Esophagus muscularis mucosa (tissue), 4 donors: ENCODE results near the gene GPR137B. TPM values are rescaled to one million over a fixed set of nuclear protein-coding genes. Genes with fewer than 3 reads are reported as not detected.

Source experiments
- DNase-seq: peaks from one replicate; pipeline ENCODE4 v3.0.0-alpha.2; 2017; ENCODE audit errors: extremely low spot score
- H3K27ac ChIP-seq, 4 donors: fragments of 200-600 bp; sonication (generic); replicated peaks in 1 of 4; 1 replicate in 3 of 4; 2 replicates in 1 of 4; pipeline ENCODE4 v1.5.1; 2016 to 2019; ENCODE audit warnings: mild to moderate bottlenecking in 1 of 4
- H3K27me3 ChIP-seq, 4 donors: fragments of 200-600 bp; sonication (generic); one replicate each; pipeline versions ENCODE4 v1.5.1 to v1.6.0; 2016 to 2019
- H3K36me3 ChIP-seq, 4 donors: fragments of 200-600 bp; sonication (generic); one replicate each; pipeline ENCODE4 v1.5.1; 2016 to 2019
- H3K4me1 ChIP-seq, 4 donors: fragments of 200-600 bp; sonication (generic); one replicate each; pipeline ENCODE4 v1.5.1; 2016 to 2019
- H3K4me3 ChIP-seq, 4 donors: fragments of 200-600 bp; sonication (generic); 1 replicate in 2 of 4; 2 replicates in 2 of 4; pipeline ENCODE4 v1.5.1; 2016 to 2019; ENCODE audit warnings: mild to moderate bottlenecking in 4 of 4, moderate library complexity in 1 of 4
- H3K9me3 ChIP-seq, 4 donors: fragments of 200-600 bp; sonication (generic); 1 replicate in 3 of 4; 2 replicates in 1 of 4; pipeline ENCODE4 v1.5.1; 2016 to 2019
- CTCF ChIP-seq, 3 experiments: fragments of 200-600 bp in 2 of 3; fragments of 450-650 bp in 1 of 3; sonication (generic) in 2 of 3; IDR thresholded peaks; one replicate each; pipeline ENCODE4 v1.5.1; 2017 to 2019; ENCODE audit warnings: antibody characterized with exemption in 3 of 3, mild to moderate bottlenecking in 2 of 3, moderate library complexity in 1 of 3
- EP300 ChIP-seq: sonication (generic); formaldehyde crosslinking; IDR thresholded peaks from one replicate; pipeline ENCODE4 v1.6.1; 2017; ENCODE audit warnings: antibody characterized with exemption
- POLR2A ChIP-seq: fragments of 450-650 bp; IDR thresholded peaks from one replicate; pipeline ENCODE4 v1.6.1; 2017; ENCODE audit warnings: antibody characterized with exemption, moderate library complexity, mild to moderate bottlenecking, low read depth
- POLR2AphosphoS5 ChIP-seq, 2 donors: sonication (generic); formaldehyde crosslinking; IDR thresholded peaks; one replicate each; pipeline ENCODE4 v1.6.1; 2017; ENCODE audit warnings: antibody characterized with exemption in 2 of 2
- WGBS: methylation state at CpG from one replicate; pipeline ENCODE4 v1.1.5; 2018; 5-methylcytosine and 5-hydroxymethylcytosine counted together
- intact Hi-C: fragments of 100-400 bp; cut with DNase I; formaldehyde crosslinking; loops from one replicate; pipeline ENCODE4 v1.15.1; 2023
- total RNA-seq, 4 donors: library from RNA; depleted of rRNA; stranded (reverse); fragments of >200 nt; gene quantifications; one replicate each; pipeline versions ENCODE4 v1.1.0 to v1.2.1, GENCODE V29; 2016

Gene GPR137B
- total RNA-seq, 4 donors from 2014 or later, result 14.5 to 21.3 (median 15.7) TPM

- peaks cover 0 to 23% (median 18%) of the 10 kb centered on the region in 4 donors for H3K9me3 ChIP-seq
- H3K4me3 ChIP-seq, result no peak overlapping the region
- no peaks in the 10 kb centered on the region for H3K27me3 ChIP-seq
- no peak overlapping the region for H3K27ac ChIP-seq
- peaks cover 0 to 3% (median 0%) of the 10 kb centered on the region in 4 donors for H3K36me3 ChIP-seq
- intact Hi-C loops, result no loop called here
- no peak for TF ChIP-seq EP300
- TF ChIP-seq POLR2A, result no peak
- TF ChIP-seq CTCF (IDR thresholded peaks at IDR 0.05), result no peak
- TF ChIP-seq POLR2AphosphoS5 (IDR thresholded peaks at IDR 0.05), result no peak
- H3K4me1 ChIP-seq, result peaks cover 0 to 6% (median 0%) of the 10 kb centered on the region in 4 donors
- DNase-seq, result no peak
- 86% methylated on average over 6 of the region's 6 CpGs for WGBS
These were observed 21.3 kb downstream of the GPR137B start for GRCh38 chr1:236163463-236164153.

- intact Hi-C loops, result no loop called here
- 72% methylated on average over 3 of the region's 7 CpGs for WGBS
- Histone ChIP-seq H3K4me3 (no peak overlapping the region), H3K27me3 (no peaks in the 10 kb centered on the region), H3K27ac (no peak overlapping the region), H3K36me3 (peaks cover 0 to 3% (median under 1%) of the 10 kb centered on the region in 4 donors), H3K4me1 (peaks cover 0 to 9% (median 0%) of the 10 kb centered on the region in 4 donors), H3K9me3 (peaks cover 0 to 23% (median 18%) of the 10 kb centered on the region in 4 donors)
- TF ChIP-seq EP300 (no peak), POLR2A (no peak), CTCF (IDR thresholded peaks at IDR 0.05) (no peak), POLR2AphosphoS5 (IDR thresholded peaks at IDR 0.05) (no peak)
- DNase-seq, result no peak
These were observed 21.9 kb downstream of the GPR137B start for GRCh38 chr1:236164273-236164672.

- H3K27ac ChIP-seq, result no peak overlapping the region
- intact Hi-C loops, result no loop called here
- peaks cover 0 to 23% (median 18%) of the 10 kb centered on the region in 4 donors for H3K9me3 ChIP-seq
- peaks cover 0 to 9% (median 0%) of the 10 kb centered on the region in 4 donors for H3K4me1 ChIP-seq
- H3K36me3 ChIP-seq, result peaks cover 0 to 6% (median 2%) of the 10 kb centered on the region in 4 donors
- no peak for DNase-seq
- TF ChIP-seq EP300 (no peak), POLR2AphosphoS5 (IDR thresholded peaks at IDR 0.05) (no peak), CTCF (IDR thresholded peaks at IDR 0.05) (no peak), POLR2A (no peak)
- H3K4me3 ChIP-seq, result no peak overlapping the region
- 96% methylated on average over 10 of the region's 10 CpGs for WGBS
- H3K27me3 ChIP-seq, result no peaks in the 10 kb centered on the region
These were observed 23.1 kb downstream of the GPR137B start for GRCh38 chr1:236165238-236165981.

- 92% methylated on average over 6 of the region's 6 CpGs for WGBS
- no peak for TF ChIP-seq POLR2AphosphoS5 (IDR thresholded peaks at IDR 0.05)
- no peak for TF ChIP-seq CTCF (IDR thresholded peaks at IDR 0.05)
- TF ChIP-seq EP300, result no peak
- TF ChIP-seq POLR2A, result no peak
These were observed 23.7 kb downstream of the GPR137B start for GRCh38 chr1:236166041-236166440.

More at GRCh38 chr1:236166041-236166440, 23.7 kb downstream of the GPR137B start:
- Histone ChIP-seq H3K4me3 (no peak overlapping the region), H3K27me3 (no peaks in the 10 kb centered on the region), H3K36me3 (peaks cover 0 to 6% (median 2%) of the 10 kb centered on the region in 4 donors), H3K4me1 (peaks cover 0 to 9% (median 0%) of the 10 kb centered on the region in 4 donors), H3K27ac (no peak overlapping the region), H3K9me3 (peaks cover 0 to 17% (median 14%) of the 10 kb centered on the region in 4 donors)
- intact Hi-C loops, result no loop called here
- DNase-seq, result no peak
